BE2C (cell line): ENCODE data around the gene MAP1LC3B2. TPM values are rescaled to one million over a fixed set of nuclear protein-coding genes. Genes with fewer than 3 reads are reported as not detected.

ENCODE experiments used
- DNase-seq: peaks from one replicate; pipeline ENCODE4 v3.0.0-alpha.2; 2020
- H3K27me3 ChIP-seq: fragments of 250-450 bp; sonication (Bioruptor Pico); 2 replicates; pipeline ENCODE4 v1.5.1; 2020; ENCODE audit warnings: mild to moderate bottlenecking
- H3K36me3 ChIP-seq: fragments of 250-450 bp; sonication (Bioruptor Pico); 2 replicates; pipeline ENCODE4 v1.5.1; 2020; ENCODE audit warnings: mild to moderate bottlenecking
- H3K4me1 ChIP-seq: fragments of 250-450 bp; sonication (Bioruptor Pico); 2 replicates; pipeline ENCODE4 v1.5.1; 2020
- H3K4me3 ChIP-seq: 2 replicates; pipeline ENCODE4 v1.5.1; 2011; ENCODE audit warnings: low read depth, low read length
- H3K9me3 ChIP-seq: fragments of 250-450 bp; sonication (Bioruptor Pico); 2 replicates; pipeline ENCODE4 v1.5.1; 2020
- polyA plus RNA-seq: library from polyadenylated mRNA; unstranded; fragments of >200 nt; gene quantifications from one replicate; pipeline ENCODE4 v1.2.1, GENCODE V29; 2012; ENCODE audit warnings: low read depth, missing spikeins; ENCODE audit not compliant: insufficient read length, insufficient read depth
- TF ChIP-seq, protein P1 (sequence below): IDR thresholded peaks from 2 replicates; pipeline ENCODE4 v1.5.1; 2012; ENCODE audit warnings: mild to moderate bottlenecking, low read depth, low read length

The MAP1LC3B2 gene
- polyA plus RNA-seq, result 20.7 TPM

DNA sequence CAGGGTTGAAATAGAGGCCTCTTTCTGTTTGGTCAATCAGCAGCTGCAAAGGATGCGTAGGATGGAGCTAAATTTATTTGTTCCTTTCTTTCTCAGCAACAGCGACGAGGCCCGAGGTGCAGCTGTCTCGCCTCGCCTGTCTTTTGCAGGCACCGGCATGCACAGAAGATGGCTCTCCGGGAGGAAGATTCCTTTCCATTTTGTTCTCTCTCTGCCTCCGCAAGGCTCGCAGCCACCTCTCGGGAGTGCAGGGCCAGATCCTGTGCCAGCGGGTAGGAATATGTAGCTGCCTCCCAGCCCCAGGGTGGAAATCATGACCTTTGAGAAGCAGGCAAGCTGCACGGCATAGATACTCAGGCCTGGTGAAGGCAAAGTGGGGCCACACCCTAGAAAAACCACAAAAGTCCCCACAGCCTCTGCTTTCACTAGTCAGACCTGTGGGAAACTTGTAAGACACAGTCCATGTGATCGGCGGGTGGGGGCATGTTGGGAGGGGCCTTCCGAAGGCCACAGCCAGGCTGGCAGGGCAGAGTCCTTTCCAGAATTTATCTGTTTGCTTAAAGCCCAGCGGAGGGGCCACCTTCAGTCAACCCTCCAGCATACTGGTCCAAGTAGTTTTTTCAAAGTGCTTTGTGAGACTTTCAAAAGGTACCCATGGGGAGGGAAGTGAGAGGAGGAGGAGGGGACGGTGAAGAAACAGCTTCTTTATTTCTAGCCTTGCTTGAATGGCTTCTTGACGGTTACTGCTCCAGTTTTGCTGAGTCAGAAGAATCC lies at the start of gene MAP1LC3B2:
Gene MAP1LC3B2 (plus strand): TSS at position 220 of the 774 bp plus-strand sequence. CDS start 16,562 bp downstream, outside the sequence.
- Histone ChIP-seq H3K36me3 (no peaks in the 10 kb centered on the region), H3K9me3 (no peaks in the 10 kb centered on the region), H3K4me3 (no peak within 1 kb of the TSS), H3K27me3 (no peaks in the 10 kb centered on the region), H3K4me1 (no peaks in the 10 kb centered on the region; the same call in none of the 2 replicates)
- no peak for DNase-seq
- TF ChIP-seq, protein P1, sequence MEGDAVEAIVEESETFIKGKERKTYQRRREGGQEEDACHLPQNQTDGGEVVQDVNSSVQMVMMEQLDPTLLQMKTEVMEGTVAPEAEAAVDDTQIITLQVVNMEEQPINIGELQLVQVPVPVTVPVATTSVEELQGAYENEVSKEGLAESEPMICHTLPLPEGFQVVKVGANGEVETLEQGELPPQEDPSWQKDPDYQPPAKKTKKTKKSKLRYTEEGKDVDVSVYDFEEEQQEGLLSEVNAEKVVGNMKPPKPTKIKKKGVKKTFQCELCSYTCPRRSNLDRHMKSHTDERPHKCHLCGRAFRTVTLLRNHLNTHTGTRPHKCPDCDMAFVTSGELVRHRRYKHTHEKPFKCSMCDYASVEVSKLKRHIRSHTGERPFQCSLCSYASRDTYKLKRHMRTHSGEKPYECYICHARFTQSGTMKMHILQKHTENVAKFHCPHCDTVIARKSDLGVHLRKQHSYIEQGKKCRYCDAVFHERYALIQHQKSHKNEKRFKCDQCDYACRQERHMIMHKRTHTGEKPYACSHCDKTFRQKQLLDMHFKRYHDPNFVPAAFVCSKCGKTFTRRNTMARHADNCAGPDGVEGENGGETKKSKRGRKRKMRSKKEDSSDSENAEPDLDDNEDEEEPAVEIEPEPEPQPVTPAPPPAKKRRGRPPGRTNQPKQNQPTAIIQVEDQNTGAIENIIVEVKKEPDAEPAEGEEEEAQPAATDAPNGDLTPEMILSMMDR, result no peak

DNA sequence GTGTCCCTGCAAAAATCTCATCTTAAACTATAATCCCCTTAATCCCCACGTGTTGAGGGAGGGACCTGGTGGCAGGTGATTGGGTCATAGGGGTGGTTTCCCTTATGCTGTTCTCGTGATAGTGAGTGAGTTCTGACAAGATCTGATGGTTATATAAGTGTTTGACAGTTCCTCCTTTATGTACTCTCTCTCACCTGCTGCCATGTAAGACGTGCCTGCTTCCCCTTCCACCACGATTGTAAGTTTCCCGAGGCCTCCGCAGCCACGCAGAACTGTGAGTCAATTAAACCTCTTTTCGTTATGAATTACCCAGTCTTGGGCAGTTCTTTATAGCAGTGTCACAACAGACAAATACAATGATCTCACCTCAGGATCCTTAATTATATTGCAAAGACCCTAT lies 45.2 kb upstream of the MAP1LC3B2 start:
- TF ChIP-seq, protein P1, result no peak
- Histone ChIP-seq H3K36me3 (no peaks in the 10 kb centered on the region), H3K4me1 (no peaks in the 10 kb centered on the region), H3K9me3 (no peaks in the 10 kb centered on the region), H3K27me3 (no peaks in the 10 kb centered on the region), H3K4me3 (no peak overlapping the region)
- no peak for DNase-seq

DNA sequence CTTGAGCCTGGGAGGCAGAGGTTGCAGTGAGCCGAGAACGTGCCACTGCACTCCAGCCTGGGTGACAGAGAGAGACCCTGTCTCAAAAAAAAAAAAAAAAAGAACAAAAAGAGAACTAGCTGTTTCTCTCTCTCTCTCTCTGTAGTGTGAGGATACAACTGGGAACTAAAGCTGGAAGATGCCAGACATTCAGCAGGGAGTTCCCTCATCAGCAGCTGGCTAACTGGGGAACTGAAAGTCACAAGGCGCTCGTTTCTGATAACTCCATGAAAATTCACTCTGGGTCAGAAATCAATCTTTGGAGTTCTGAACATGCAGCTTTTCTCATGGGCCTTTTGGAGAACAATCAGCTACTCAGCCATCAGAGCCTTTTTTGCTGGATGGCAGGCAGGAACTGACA lies 43.5 kb upstream of the MAP1LC3B2 start:
- no peak for DNase-seq
- Histone ChIP-seq H3K9me3 (no peaks in the 10 kb centered on the region; the same call in 1 of the 2 replicates), H3K36me3 (no peaks in the 10 kb centered on the region), H3K27me3 (no peaks in the 10 kb centered on the region), H3K4me1 (peaks cover 2% of the 10 kb centered on the region; the same call in 1 of the 2 replicates), H3K4me3 (no peak overlapping the region)
- TF ChIP-seq, protein P1, result no peak

DNA sequence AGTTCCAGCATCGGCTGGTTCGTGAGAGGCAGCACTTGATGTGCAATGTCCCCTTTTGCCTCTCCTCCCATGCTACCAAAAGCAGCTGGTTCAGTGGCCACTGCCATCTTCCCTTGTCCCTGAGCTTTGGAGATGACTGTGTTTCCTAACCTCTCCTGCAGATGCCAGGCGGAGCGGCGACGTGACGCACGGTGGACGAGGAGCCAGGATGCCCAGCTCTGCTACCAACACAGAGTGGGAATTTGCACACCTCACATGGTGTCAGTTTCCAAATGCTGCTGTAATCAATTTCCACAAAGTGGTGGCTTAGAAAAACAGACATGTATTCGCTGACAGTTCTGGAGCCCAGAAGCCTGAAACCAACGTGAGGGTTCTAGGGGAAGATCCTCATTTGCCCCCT lies 42.5 kb upstream of the MAP1LC3B2 start:
- TF ChIP-seq, protein P1, result no peak
- Histone ChIP-seq H3K36me3 (no peaks in the 10 kb centered on the region), H3K9me3 (no peaks in the 10 kb centered on the region; the same call in 1 of the 2 replicates), H3K4me1 (peaks cover 3% of the 10 kb centered on the region), H3K4me3 (no peak overlapping the region), H3K27me3 (no peaks in the 10 kb centered on the region)
- DNase-seq, result no peak

DNA sequence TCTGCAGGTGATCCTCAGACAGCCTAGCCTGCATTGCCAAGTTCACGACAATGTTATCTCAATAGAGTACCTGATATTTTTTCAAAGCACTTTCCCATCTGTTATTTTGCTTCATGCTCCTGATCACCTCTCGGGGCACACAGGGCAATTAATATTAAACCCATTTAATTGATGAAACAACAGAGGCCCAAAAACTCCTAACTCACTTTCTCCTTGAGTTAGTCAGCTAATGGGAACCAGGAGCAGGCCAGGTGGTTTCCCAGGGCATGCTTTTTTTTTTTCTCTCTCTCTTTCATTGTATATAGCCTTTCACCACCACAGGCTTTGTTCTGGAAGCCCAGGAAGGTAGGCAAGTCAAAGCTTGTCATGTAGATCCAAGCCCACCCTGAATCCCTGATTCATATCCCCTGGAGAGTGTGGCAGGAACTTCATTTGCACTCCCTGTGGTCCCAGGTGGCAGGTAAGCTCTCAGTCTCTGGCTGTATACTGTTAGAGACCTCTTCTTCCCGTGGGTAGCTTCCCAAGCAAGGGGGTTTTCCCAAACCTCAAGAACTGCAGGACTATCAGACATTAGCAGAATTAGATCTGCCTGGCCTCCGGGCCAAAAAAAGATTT lies 41.6 kb upstream of the MAP1LC3B2 start:
- H3K9me3 ChIP-seq, result no peaks in the 10 kb centered on the region; the same call in 1 of the 2 replicates
- TF ChIP-seq, protein P1, result no peak
- peaks cover 3% of the 10 kb centered on the region for H3K4me1 ChIP-seq
- H3K36me3 ChIP-seq, result no peaks in the 10 kb centered on the region
- H3K27me3 ChIP-seq, result no peaks in the 10 kb centered on the region
- DNase-seq, result no peak
- no peak overlapping the region for H3K4me3 ChIP-seq
